CD4-positive, alpha-beta T cell treated with Interferon alpha-2 for 1 hour (primary cell): ENCODE measurements around the gene DUSP12.
"Not testable (repeated sequence)": the region's sequence is repeated elsewhere in the genome, so short reads cannot be mapped to it uniquely, and the experiment has no call there.

ENCODE experiments used
- DNase-seq, 2 donors: peaks; one replicate each; pipeline ENCODE4 v3.0.0-alpha.2; 2020 to 2022

DUSP12 gene

DNA sequence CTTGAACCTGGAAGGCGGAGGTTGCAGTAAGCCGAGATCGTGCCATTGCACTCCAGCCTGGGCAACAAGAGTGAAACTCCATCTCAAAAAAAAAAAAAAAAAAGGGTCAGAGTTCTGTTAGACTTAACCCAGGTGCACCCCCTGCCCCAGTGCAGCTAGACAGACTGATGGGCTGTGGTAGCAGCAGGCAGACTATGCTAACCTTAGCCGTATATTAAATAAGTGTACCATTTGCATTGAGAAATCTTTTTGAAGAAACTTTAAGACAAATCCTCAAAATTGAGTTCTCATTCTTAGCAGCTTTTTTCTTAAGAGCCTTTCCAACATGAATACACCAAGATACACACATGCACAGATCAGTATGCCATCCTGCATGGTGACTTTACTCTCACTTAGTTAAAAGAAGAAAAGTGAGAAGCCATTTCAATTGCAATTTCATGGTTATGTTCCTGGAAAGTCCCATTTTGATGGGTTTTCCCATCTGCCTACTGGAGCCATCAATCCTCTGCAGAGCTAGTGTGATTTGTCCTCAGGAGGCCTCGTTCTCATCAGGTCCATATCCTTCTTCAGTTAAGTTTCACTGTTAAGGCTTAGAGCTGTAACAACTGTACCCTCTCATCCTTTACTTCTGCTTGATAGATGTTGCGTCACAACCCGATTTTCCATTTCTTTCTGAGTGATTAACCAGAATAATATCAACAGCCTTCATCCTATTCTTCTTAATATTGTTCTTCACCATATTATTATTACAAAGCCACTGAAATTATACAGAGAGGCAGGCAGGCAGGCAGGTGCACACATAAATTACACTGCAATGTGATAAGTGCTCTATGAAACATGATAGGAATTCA, 21.0 kb upstream of the DUSP12 start:
- DNase-seq: no peak

- DNase-seq: peak in 1 of 2 donors; percentile 25
Observed at GRCh38 chr1:161730050-161730564, 19.5 kb upstream of the DUSP12 start.

DNA sequence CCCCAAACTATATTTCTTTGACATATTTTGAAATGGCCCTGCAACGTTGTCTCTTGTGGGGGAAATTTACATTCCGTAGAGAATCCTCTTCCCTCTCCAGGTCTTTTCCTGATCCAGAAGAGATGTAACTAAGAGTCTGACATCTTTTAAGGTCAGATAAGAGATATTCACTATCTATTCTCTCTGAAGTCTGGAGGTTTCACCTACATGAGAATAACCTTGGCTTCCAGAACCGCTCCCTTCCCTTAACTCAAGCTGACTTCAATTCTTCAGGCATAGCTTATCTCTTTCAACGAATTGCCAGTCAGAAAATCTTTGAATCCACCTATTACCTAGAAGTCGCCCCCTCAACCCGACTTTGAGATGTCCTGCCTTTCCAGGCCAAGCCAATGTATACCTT, 18.3 kb upstream of the DUSP12 start:
- DNase-seq: no peak

GRCh38 chr1:161731981-161732718, 17.4 kb upstream of the DUSP12 start:
- no peak for DNase-seq

DNA sequence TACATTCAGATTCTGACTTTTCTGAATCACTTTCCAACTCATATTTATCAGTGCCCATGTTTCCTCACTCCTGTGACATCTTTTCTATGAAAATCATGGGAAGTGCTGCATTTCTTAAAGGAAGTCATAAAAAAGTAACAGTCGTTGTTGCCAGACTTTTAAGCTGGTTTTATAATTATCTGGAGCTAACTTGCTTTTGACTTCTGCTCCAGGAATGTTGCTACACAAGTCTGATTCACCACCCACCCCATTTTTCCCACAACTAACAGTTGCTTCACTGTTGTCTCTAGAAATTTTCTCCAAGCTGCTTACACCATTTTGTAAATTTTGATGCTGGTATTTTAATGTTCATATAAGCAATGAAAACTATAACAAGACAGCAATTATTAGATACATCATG, 16.1 kb upstream of the DUSP12 start:
- no peak for DNase-seq

DNA sequence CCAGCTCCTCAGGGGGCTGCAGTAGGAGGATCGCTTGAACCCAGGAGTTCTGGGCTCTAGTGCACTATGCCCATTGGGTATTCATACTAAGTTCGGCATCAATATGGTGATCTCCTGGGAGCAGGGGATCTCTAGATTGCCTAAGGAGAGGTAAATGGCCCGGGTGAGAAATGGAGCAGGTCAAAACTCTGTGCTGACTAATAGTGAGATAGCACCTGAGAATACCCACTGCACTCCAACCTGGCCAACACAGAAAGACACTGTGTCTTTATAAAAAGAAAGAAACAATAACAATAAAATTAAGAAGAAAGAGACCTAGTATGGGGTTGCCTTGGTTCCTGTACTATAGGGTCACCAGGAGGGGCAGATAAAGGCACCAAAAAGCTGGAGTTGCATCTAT, 13.7 kb upstream of the DUSP12 start:
- no peak for DNase-seq

- no peak for DNase-seq
Observed at GRCh38 chr1:161736335-161736969, 13.1 kb upstream of the DUSP12 start.

DNA sequence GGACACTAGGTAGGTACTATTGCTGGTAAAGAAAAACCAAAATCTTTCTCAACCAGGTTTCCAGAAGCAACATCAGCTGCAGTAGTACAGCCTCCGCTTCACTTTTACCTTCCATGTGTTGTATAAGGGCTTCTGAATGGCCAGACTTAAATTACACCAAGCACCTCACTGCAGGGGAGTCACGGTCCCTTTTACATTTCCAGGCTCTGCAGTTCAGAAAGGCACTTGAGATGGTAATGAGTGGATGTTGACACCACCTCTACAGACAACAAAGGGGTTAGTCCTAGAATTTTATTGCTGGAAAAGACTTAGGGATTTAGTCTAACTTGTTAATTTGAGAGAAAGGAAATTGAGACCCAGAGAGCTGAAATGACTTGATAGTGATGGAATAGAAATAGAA, 12.0 kb upstream of the DUSP12 start:
- DNase-seq: no peak

DNA sequence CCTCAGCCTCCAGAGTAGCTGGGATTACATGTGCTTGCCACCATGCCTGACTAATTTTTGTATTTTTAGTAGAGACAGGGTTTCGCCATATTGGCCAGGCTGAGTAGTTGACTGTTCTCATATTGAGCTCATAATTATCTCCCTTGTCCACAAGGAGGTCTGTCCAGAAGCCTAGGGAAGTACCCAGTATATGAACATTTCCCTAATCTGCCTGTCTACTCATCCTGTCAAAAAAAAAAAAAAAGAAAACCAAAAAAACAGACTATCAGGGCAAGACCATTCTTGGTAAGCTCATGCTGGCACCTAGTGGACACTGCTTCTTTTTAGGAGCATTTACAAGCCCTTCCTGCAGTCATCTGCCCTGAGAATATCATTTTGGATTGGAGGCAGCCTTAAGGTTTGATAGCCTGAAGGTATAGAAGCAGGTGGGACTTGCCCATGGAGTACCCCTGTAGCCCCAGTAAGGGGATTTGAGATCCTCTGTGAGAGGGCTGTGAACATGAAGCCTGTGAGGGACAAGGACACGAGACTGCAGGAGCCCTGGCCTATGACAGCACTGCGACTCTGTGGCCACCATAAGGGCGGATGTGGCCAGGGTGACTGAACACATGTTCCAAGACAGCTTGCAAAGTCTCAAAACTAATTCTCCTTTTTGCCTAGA, 10.8 kb upstream of the DUSP12 start:
- DNase-seq: peak; percentile 61 to 68

- DNase-seq: peak in 1 of 2 donors; percentile 52
Observed at GRCh38 chr1:161739865-161740566, 9.6 kb upstream of the DUSP12 start.

GRCh38 chr1:161740921-161741320, 8.7 kb upstream of the DUSP12 start:
- no peak for DNase-seq

DNA sequence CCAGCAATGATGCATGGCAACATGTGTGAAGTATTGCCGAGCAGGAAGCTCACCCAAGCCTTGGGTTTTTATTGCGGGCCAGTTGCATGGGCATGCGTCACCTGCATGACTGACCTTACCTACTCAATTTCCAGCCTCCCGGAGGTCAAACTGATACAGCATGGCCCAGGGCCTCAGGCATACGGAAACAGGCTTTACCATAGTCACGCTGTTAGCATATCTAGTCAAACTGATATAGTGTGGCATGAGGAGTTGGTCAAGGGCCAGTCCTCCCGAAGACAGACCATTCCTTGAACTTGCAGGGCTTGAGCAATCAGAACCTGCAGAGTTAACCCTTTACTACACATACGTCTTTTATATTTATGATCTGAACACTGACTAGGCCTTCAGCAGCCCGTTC, 6.4 kb upstream of the DUSP12 start:
- DNase-seq: no peak

- no peak for DNase-seq
Observed at GRCh38 chr1:161747801-161748200, 1.8 kb upstream of the DUSP12 start.

- DNase-seq: peak; percentile 55 to 76
Observed at GRCh38 chr1:161763522-161764098, 14.0 kb downstream of the DUSP12 start.

- peak; percentile 83 to 89 for DNase-seq
Observed at GRCh38 chr1:161766102-161766981, 16.8 kb downstream of the DUSP12 start, which contains the start of gene ATF6. Gene ATF6 (plus strand): TSS chr1:161766320. CDS start chr1:161766361, 41 bp downstream.

- DNase-seq: no peak
Observed at GRCh38 chr1:161768461-161768860, 18.9 kb downstream of the DUSP12 start.

GRCh38 chr1:161768986-161769672, 19.5 kb downstream of the DUSP12 start:
- DNase-seq: no peak

- DNase-seq: not testable (repeated sequence)
Observed at GRCh38 chr1:161769673-161770045, 20.1 kb downstream of the DUSP12 start.

DNA sequence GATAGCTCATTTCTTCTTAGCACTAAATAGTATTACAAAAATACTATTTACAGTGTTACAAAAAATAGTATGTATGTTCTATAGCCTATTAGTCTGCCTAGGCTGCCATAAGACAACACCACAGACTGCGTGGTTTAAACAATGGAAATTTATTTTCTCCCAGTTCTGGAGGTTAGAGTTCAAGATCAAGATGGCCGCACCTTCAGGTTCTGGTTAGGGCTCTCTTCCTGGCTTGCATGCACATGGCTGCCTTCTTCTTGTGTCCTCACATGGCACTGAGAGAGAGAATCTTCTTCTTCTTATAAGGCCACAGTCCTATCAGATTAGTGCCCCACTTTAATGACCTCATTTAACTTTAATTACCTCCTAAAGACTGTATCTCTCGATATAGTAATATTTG, 20.7 kb downstream of the DUSP12 start:
- DNase-seq: no peak

DNA sequence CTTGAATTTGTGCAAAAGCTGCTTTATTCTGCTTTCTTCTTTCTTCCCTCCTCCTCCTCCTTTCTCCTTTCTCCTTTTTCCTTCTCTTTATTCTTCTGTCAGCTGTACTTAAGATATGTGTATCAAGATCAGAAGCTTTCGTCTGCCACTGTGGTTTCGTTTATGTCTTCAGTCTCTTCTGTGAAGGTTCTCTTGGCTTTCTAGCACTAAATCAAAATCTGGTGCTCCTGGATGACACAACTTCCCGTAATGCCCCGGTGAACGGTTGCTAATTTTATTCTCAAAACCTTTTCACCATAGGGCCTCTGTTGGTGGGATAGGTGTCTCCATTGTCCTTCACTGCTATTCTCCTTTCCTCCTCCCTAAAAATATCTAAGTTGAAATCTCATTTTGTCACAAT, 21.6 kb downstream of the DUSP12 start:
- peak; percentile 34 to 53 for DNase-seq
